NCI-H1092 (cell line): ENCODE data around the gene UGT1A10.

Source experiments
- DNase-seq: peaks from one replicate; lab custom pipeline; 2025; lab: John Stamatoyannopoulos, UW

The UGT1A10 gene

GRCh38 chr2:233773854-233774253 lies 137.6 kb downstream of the UGT1A10 start:
- DNase-seq, result no peak

GRCh38 chr2:233775414-233775813 lies 139.2 kb downstream of the UGT1A10 start:
- DNase-seq, result no peak

GRCh38 chr2:233778030-233778429 lies 141.8 kb downstream of the UGT1A10 start, which contains the start of gene MROH2A:
TSS of gene MROH2A (plus strand) at chr2:233778330. CDS start at chr2:233779359, 1,029 bp downstream.
- no peak for DNase-seq

GRCh38 chr2:233779722-233780121 lies 143.5 kb downstream of the UGT1A10 start:
- no peak for DNase-seq

GRCh38 chr2:233780771-233781170 lies 144.5 kb downstream of the UGT1A10 start:
- no peak for DNase-seq

- no peak for DNase-seq
Observed at GRCh38 chr2:233789554-233789953, 153.3 kb downstream of the UGT1A10 start.

- no peak for DNase-seq
Observed at GRCh38 chr2:233791151-233791882, 155.1 kb downstream of the UGT1A10 start.

GRCh38 chr2:233791883-233792329 lies 155.7 kb downstream of the UGT1A10 start:
- DNase-seq, result no peak

GRCh38 chr2:233792720-233793119 lies 156.5 kb downstream of the UGT1A10 start:
- DNase-seq, result no peak

- DNase-seq, result no peak
Observed at GRCh38 chr2:233793465-233794127, 157.3 kb downstream of the UGT1A10 start.

- no peak for DNase-seq
Observed at GRCh38 chr2:233794128-233794658, 157.9 kb downstream of the UGT1A10 start.

GRCh38 chr2:233795735-233796171 lies 159.5 kb downstream of the UGT1A10 start:
- DNase-seq, result no peak

GRCh38 chr2:233796254-233796653 lies 160.0 kb downstream of the UGT1A10 start:
- DNase-seq, result no peak

GRCh38 chr2:233798335-233799086 lies 162.3 kb downstream of the UGT1A10 start:
- DNase-seq, result no peak

GRCh38 chr2:233799087-233799665 lies 162.9 kb downstream of the UGT1A10 start:
- DNase-seq, result no peak

GRCh38 chr2:233799716-233800115 lies 163.5 kb downstream of the UGT1A10 start:
- no peak for DNase-seq

- no peak for DNase-seq
Observed at GRCh38 chr2:233800208-233800607, 164.0 kb downstream of the UGT1A10 start.

- DNase-seq, result no peak
Observed at GRCh38 chr2:233801357-233802131, 165.3 kb downstream of the UGT1A10 start.

- DNase-seq, result no peak
Observed at GRCh38 chr2:233802132-233802815, 166.0 kb downstream of the UGT1A10 start.

GRCh38 chr2:233803292-233803911 lies 167.2 kb downstream of the UGT1A10 start:
- no peak for DNase-seq
